Stimulated activated CD4-positive, alpha-beta T cell treated with anti-CD3 and anti-CD28 coated beads, TNF-alpha, amount 100 ng/mL, for 1 hour (primary cell): ENCODE data around the gene NPPB.

Source experiments
- DNase-seq, 3 donors: peaks; one replicate each; pipeline ENCODE4 v3.0.0-alpha.2; 2020; ENCODE audit warnings: low read depth in 3 of 3, low spot score in 1 of 3

NPPB gene

DNA sequence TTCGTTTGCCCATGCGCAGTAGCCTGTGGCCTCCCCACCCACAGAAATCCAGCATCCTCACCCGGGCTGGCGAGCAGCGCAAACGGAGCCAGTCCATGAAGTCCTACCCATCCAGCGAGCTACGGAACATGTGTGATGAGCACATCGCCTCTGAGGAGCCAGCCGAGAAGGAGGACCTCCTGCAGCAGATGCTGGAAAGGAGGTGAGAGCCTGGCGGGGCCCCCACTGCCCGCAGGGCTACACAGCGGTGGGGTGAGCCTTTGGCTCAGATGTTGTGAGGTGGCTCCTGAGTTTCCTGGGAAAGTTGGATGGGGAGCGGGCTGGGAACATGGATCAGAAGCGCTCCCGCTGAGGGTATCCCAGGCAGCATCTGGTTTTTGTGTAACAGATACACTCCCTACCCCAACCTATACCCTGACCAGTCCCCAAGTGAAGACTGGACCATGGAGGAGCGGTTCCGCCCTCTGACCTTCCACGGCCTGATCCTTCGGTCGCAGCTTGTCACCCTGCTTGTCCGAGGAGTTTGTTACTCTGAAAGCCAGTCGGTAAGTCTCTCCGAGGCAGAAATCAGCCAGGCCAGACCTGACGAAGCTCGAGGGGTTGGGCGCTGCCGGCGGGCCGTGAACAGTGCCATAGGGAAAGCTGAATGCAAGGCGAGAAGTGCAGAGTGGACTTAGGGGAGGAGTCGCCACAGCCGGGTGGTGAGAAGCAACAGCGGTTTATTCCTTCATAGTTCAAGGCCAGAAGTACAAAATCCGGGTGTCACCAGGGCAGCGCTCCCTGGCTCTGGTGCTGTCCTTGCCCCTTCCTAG, 21.6 kb downstream of the NPPB start:
- DNase-seq, result no peak

DNA sequence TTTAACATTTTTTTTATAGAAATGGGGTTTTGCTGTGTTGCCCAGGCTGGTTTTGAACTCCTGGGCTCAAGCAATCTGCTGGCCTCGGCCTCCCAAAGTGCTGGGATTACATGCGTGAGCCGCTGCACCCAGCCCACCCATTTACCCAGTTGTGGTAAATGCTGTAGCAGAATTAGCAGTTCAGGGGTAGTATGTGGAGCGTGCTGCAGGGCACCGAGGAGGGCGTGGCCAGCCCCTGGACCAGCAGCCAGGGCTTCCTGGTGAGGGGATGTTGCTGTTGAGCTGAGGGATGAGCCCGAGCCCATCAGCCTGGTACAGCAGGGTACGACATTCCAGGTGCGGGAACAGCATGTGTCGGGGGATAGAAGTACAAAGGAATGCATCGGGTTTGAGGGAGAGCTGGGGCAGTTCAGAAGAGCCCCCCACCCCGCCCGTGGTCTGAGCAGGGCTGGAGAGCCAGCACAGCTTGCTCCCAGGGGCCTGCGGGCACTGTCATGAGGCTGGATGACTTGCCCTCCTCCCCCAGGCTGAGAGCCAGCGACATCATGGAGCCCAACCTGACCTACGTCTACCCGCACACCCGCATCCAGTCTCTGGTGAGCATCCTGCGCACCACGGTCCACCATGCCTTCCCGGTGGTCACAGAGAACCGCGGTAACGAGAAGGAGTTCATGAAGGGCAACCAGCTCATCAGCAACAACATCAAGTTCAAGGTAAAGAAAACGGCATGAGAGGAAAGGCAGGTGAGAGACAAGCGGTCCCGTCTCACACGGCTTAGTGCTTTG, 23.1 kb downstream of the NPPB start:
- DNase-seq, result no peak

DNA sequence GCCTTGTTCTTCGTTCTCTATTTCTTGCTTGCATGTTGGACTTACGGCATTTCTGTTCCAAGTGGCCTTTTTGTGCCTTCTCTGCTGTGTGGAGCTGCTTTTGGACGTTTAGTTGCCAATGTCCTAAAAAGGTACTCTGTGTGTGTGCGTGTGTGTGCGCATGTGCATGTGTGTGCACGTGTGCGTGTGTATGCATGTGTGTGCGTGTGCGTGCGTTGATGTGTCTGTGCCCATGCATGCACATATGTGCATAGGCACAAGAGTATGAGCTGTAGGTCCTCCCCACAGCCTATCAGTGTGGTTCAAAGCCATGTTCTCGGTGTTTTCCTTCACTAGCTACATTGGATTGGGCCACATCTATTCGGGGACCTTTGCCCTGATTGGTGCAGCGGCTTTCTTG, 24.8 kb downstream of the NPPB start:
- no peak for DNase-seq

DNA sequence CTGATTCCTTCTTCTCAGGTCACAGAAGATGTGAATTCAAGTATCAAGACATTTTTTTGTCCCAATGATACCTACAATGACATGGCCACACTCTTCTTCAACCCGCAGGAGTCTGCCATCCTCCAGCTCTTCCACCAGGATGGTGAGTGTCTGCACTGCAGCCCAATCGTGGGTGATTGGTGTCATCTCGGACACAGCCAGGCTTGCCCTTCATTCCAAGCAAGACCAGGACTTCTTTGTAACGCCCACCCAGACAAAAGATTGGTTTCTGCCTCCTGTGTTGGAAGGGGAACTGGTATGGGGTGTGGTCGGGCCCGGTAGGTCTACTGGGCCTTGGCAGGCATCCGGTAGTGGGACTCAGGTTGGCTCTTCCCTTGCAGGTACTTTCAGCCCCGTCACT, 25.2 kb downstream of the NPPB start:
- no peak for DNase-seq

DNA sequence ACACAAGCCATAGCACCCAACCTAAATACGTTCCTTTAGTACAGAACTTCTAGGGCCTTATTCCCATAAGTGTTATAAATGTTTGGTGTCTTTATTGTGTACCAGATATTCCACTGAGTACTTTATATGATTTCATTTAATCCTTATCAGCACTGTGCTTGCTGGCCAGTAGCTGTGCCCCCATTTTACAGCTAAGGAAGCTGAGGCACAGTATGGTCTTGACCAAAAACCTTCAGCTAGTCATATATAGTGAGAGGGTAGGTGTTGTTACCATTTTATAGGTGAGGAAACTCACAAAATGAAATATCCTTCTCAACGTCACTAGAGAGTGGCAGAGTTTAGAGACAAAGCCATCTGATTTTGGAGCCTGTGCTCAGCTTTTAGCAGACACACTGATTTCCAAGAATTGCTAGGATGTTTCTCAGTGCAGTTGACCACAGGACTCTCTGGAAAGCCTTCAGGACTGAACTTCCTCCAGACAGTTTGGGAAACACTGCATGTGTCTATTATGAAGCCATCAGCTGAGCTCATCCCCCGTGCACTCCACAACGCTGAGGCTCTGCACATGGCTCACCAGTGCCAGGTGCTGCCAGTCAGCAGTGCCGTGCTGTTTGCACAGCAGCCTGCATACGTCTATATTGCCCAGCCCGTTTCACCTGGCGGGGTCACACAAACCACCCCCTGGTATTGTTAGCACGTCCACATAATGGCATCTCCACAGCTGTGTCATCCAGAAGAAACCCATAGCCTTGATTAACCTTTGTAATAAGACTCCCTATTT, 26.6 kb downstream of the NPPB start:
- no peak for DNase-seq

DNA sequence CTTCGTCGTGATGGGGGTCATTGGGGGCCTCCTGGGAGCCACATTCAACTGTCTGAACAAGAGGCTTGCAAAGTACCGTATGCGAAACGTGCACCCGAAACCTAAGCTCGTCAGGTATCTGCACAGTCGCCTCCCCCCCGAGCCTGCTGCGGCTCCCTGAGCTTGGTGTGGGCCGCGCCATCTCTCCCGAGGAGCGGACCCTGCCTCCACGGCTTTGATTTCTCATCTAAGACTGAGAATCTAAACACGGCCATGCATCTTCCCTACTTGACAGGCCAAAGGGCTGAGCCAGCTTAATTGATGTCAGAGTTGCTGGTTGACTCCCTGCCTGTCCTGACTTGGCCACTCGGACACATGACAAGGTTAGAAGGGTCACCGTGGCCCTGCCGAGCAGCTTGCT, 30.2 kb downstream of the NPPB start:
- no peak for DNase-seq

DNA sequence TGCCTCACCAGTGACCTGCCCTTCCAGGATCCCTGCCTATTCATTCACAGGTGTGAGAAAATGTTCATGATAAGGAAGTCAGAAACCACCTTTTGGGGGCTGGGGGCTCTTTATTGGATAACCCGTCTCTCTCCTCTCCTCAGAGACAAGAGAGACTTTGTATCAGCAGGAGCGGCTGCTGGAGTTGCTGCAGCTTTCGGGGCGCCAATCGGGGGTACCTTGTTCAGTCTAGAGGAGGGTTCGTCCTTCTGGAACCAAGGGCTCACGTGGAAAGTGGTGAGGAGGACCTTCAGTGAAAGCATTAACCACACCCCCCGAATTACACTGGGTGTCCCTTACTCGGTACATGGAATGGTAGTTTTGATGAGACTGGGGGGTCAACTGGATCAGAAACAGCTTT, 31.8 kb downstream of the NPPB start:
- no peak for DNase-seq

DNA sequence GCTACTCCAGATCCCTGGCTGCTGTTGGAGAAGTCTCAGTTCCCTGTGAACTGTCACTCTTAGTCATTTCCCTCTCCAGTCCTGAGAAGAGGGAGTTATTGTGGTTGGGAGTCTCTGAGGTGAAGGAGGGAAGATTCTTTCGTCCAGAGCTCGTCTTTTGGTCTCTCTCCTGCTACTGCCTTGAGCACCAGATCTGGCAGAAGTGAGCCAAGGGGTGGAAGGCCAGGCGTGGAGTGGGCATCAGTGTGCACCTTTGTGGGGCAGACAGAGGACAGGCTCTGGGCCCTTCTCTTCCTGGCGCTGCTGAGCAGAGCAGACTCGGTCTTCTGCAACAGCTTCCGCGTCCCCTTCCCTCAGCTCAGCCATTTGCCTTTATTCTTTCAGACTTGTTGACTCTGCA, 33.6 kb downstream of the NPPB start:
- DNase-seq, result no peak

DNA sequence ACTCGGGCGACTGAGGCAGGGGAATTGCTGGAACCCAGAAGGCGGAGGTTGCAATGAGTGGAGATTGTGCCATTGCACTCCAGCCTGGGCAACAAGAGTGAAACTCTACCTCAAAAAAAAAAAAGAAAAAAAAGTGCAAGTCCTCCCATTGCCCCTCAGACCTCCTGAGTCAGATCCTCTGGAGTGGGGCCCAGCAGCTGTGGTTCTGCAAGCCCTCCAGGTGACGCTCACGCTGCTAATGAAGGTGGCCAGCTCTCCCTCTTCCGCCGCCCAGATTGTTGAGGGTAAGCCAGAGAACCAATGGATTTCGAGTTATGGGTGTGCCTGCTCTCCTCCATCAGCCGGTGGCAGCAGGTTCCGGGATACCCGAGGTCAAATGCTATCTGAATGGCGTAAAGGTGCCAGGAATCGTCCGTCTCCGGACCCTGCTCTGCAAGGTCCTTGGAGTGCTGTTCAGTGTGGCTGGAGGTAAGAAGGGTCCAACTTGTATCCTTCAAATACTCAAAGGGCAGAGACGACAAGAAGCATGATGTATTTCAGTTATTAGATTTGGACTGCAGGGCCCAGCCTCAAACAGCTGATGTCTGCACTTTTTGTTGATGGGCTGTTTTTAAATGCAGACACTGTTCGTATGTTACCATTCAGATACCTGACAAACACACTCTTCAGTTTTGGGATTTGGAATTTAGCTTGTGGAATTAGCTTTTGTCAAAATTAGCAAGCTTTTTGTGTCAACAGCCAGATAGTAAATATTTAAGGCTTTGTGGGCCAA, 35.2 kb downstream of the NPPB start:
- DNase-seq, result no peak

DNA sequence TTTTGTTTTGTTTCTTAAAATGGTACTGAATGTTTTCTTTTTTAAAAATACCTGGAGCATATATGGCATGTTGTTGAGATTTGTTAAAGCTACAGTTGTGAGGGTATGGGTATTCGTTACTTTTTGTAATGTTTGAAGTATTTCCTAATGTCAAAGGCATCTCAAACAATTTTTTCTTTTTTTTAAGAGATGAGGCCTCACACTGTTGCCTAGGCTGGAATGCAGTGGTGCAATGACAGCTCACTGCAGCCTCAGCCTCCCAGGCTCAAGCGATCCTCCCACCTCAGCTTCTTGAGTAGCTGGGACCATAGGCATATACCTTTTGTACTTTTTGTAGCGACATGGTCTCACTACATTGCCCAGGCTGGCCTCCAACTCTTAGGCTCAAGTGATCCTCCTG, 36.7 kb downstream of the NPPB start:
- DNase-seq, result no peak

DNA sequence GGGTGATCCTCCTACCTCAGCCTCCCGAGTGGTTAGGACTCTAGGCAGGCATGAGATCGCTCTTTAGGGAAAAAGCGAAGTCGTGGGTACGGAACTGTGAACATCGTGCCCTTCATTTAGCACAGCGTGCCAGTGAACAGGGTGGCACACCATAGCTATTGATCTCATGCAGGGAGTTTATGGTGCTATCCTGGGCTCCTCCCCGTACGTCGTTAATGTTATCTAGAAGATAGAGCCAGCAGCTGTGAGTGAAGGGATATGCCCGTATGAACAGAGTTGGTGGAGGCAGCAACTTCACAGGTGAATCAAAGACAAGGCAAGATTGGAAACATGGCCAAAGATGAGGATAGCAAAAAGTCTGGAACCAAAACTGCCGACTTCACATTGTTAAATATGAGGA, 41.6 kb downstream of the NPPB start:
- DNase-seq, result no peak

DNA sequence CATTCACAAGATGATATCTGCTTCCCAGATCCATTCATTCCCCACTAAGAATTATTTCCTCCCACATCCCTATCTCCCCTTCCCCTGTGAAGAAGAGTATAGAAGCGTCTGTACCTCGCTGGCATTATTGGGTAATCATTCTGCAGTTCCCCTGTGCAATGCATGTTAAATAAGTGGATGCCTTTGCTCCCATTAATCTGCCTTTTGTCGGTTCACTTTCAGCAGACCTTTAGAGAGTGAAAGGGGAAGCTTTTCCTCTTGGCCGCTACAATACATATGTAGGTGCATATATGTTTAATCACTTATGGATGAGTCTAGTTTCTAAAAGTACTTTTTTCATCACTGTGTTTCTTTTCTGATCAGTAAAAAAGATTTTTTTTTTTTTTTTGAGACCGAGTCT, 45.7 kb downstream of the NPPB start:
- no peak for DNase-seq
